HL-60 (cell line): ENCODE measurements around the gene LIPG.

ENCODE experiments used
- CTCF ChIP-seq: IDR thresholded peaks from one replicate; pipeline ENCODE4 v1.5.1; 2011; ENCODE audit warnings: low read length, control low read depth, inconsistent platforms; ENCODE audit not compliant: insufficient read depth
- POLR2AphosphoS5 ChIP-seq: IDR thresholded peaks from 2 replicates; pipeline ENCODE4 v1.6.1; 2012; ENCODE audit warnings: low read depth
- REST ChIP-seq: IDR thresholded peaks from 2 replicates; pipeline ENCODE4 v1.6.1; 2012; ENCODE audit warnings: low read depth; ENCODE audit not compliant: insufficient replicate concordance
- SPI1 ChIP-seq: IDR thresholded peaks from 2 replicates; pipeline ENCODE4 v1.6.1; 2012; ENCODE audit warnings: low read depth, mild to moderate bottlenecking, borderline replicate concordance

- TF ChIP-seq CTCF, result no peak
- no peak for TF ChIP-seq REST
- no peak for TF ChIP-seq SPI1
- no peak for TF ChIP-seq POLR2AphosphoS5
These were observed 15.6 kb upstream of the LIPG start for GRCh38 chr18:49546278-49546677.
